WTC11 (cell line): ENCODE results near the gene THSD7B.

ENCODE experiments used
- CREB1 ChIP-seq: sonication (generic); formaldehyde crosslinking; IDR thresholded peaks from 2 replicates; pipeline ENCODE4 v1.8.0; 2023; ENCODE audit warnings: mild to moderate bottlenecking, missing genetic modification reagents
- CREM ChIP-seq: sonication (generic); formaldehyde crosslinking; IDR thresholded peaks from 2 replicates; pipeline ENCODE4 v1.8.1; 2022; ENCODE audit warnings: mild to moderate bottlenecking, missing genetic modification reagents, moderate library complexity
- CTCF ChIP-seq: fragments of 200-600 bp; IDR thresholded peaks from 2 replicates; pipeline ENCODE4 v1.8.0; 2022; ENCODE audit warnings: antibody characterized with exemption
- E2F5 ChIP-seq: sonication (generic); formaldehyde crosslinking; IDR thresholded peaks from 2 replicates; pipeline ENCODE4 v1.8.1; 2022; ENCODE audit warnings: mild to moderate bottlenecking, moderate library complexity, missing genetic modification reagents
- ETV6 ChIP-seq: sonication (generic); formaldehyde crosslinking; IDR thresholded peaks from 2 replicates; pipeline ENCODE4 v1.8.1; 2022; ENCODE audit warnings: mild to moderate bottlenecking, missing genetic modification reagents
- HMGA2 ChIP-seq: fragments of 250-450 bp; sonication (Bioruptor Pico); IDR thresholded peaks from 2 replicates; pipeline ENCODE4 v1.4.0; 2021; ENCODE audit warnings: mild to moderate bottlenecking, moderate library complexity
- PRDM15 ChIP-seq: sonication (generic); formaldehyde crosslinking; IDR thresholded peaks from 2 replicates; pipeline ENCODE4 v1.8.0; 2022; ENCODE audit warnings: missing genetic modification reagents
- SMAD4 ChIP-seq: sonication (generic); formaldehyde crosslinking; IDR thresholded peaks from 2 replicates; pipeline ENCODE4 v1.8.0; 2022; ENCODE audit warnings: mild to moderate bottlenecking, missing genetic modification reagents
- TCF7 ChIP-seq: sonication (generic); formaldehyde crosslinking; IDR thresholded peaks from 2 replicates; pipeline ENCODE4 v1.8.0; 2022; ENCODE audit warnings: mild to moderate bottlenecking, low read depth, missing genetic modification reagents, moderate library complexity
- ZBTB21 ChIP-seq: sonication (generic); formaldehyde crosslinking; IDR thresholded peaks from 2 replicates; pipeline ENCODE4 v1.8.1; 2023; ENCODE audit warnings: mild to moderate bottlenecking, missing genetic modification reagents, borderline replicate concordance
- TF ChIP-seq, protein P1 (sequence below): sonication (generic); formaldehyde crosslinking; IDR thresholded peaks from 2 replicates; pipeline ENCODE4 v1.8.0; 2022; ENCODE audit warnings: mild to moderate bottlenecking, missing genetic modification reagents
- TF ChIP-seq, protein P2 (sequence below): fragments of 250-450 bp; sonication (Bioruptor Pico); conservative IDR thresholded peaks from 2 replicates; pipeline ENCODE4 v1.9.0; 2021; ENCODE audit warnings: mild to moderate bottlenecking
- TF ChIP-seq, protein P3 (sequence below): sonication (generic); formaldehyde crosslinking; IDR thresholded peaks from 2 replicates; pipeline ENCODE4 v1.8.1; 2023; ENCODE audit warnings: mild to moderate bottlenecking, missing genetic modification reagents

GRCh38 chr2:136823291-136823690 is 57.9 kb downstream of the THSD7B start:
- TF ChIP-seq CTCF (no peak), TCF7 (no peak), CREB1 (no peak), SMAD4 (CRISPR knock-in tag) (no peak), ZBTB21 (CRISPR knock-in tag) (no peak), E2F5 (no peak), PRDM15 (CRISPR knock-in tag) (no peak), HMGA2 (CRISPR knock-in tag) (no peak), ETV6 (CRISPR knock-in tag) (no peak), CREM (no peak)
- TF ChIP-seq, protein P1, sequence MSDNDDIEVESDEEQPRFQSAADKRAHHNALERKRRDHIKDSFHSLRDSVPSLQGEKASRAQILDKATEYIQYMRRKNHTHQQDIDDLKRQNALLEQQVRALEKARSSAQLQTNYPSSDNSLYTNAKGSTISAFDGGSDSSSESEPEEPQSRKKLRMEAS (CRISPR knock-in tag): no peak
- TF ChIP-seq, protein P2, sequence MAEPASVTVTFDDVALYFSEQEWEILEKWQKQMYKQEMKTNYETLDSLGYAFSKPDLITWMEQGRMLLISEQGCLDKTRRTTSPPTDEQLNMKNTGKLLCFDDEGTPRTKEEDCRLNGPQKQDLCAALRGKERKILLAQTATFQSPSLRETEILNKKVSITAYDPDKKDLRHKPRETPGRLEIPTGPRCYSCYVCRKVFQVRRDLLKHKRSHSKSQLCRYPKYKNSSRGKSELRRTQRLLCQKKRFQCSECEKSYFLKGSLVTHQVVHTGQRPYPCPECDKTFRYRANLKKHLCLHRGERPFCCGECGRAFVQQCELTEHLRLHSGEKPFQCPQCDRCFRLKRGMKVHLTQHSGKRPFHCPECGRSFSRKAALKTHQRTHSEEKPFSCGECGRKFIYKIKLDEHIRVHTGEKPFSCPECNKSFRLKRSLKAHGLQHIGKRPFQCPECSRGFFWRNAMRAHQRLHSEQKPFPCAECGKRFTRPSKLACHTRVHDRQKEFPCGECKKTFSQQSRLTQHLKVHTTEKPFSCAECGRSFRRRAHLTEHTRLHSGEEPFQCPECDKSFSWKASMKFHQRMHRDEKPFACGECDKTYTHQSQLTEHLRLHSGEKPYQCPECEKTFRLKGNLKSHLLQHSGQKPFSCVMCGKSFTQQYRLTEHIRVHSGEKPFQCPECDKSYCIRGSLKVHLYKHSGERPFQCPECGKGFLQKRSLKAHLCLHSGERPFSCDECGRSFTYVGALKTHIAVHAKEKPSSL: no peak
- TF ChIP-seq, protein P3, sequence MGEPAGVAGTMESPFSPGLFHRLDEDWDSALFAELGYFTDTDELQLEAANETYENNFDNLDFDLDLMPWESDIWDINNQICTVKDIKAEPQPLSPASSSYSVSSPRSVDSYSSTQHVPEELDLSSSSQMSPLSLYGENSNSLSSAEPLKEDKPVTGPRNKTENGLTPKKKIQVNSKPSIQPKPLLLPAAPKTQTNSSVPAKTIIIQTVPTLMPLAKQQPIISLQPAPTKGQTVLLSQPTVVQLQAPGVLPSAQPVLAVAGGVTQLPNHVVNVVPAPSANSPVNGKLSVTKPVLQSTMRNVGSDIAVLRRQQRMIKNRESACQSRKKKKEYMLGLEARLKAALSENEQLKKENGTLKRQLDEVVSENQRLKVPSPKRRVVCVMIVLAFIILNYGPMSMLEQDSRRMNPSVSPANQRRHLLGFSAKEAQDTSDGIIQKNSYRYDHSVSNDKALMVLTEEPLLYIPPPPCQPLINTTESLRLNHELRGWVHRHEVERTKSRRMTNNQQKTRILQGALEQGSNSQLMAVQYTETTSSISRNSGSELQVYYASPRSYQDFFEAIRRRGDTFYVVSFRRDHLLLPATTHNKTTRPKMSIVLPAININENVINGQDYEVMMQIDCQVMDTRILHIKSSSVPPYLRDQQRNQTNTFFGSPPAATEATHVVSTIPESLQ (CRISPR knock-in tag): no peak
